Panc1 (cell line): Measurements from ENCODE around the gene ETDA. TPM values are rescaled to one million over a fixed set of nuclear protein-coding genes. Genes with fewer than 3 reads are reported as not detected.
"Not testable (repeated sequence)": the region's sequence is repeated elsewhere in the genome, so short reads cannot be mapped to it uniquely, and the experiment has no call there.

Source experiments
- ATAC-seq: fragments of 200-7000 bp; cut with Tn5 transposase; 2 replicates; pipeline ENCODE4 v1.9.1; 2020; ENCODE audit warnings: mild to moderate bottlenecking, moderate library complexity
- BruUV-seq: library from RNA; stranded (reverse); fragments of 400-500 nt; replicated peaks from 2 replicates; lab custom pipeline; 2021; lab: Mats Ljungman, UMichigan
- CTCF ChIA-PET: fragments of 300-600 bp; sonication (Branson Sonifier 250); formaldehyde crosslinking; loops from one replicate; lab custom pipeline; 2022; ENCODE audit warnings: antibody characterized with exemption; lab: Charles Lee
- POLR2A ChIA-PET: fragments of 300-600 bp; sonication (Branson Sonifier 250); formaldehyde crosslinking; loops from one replicate; lab custom pipeline; 2022; ENCODE audit warnings: antibody characterized with exemption; lab: Charles Lee
- DNase-seq: peaks from one replicate; pipeline ENCODE4 v3.0.0-alpha.2; 2010; ENCODE audit warnings: low read depth, low spot score
- H3K27ac ChIP-seq: 2 replicates; pipeline ENCODE4 v1.5.1; 2011; ENCODE audit warnings: mild to moderate bottlenecking, low read length, inconsistent platforms
- H3K27me3 ChIP-seq: fragments of 200-500 bp; sonication (Bioruptor generic); 2 replicates; pipeline ENCODE4 v1.6.0; 2014; ENCODE audit warnings: low read length, inconsistent platforms; ENCODE audit not compliant: control insufficient read depth, insufficient read depth
- H3K36me3 ChIP-seq: fragments of 200-500 bp; sonication (Bioruptor generic); 2 replicates; pipeline ENCODE4 v1.5.1; 2014; ENCODE audit warnings: inconsistent platforms, mild to moderate bottlenecking, low read length, moderate library complexity; ENCODE audit not compliant: control insufficient read depth, insufficient read depth
- H3K4me1 ChIP-seq: 2 replicates; pipeline ENCODE4 v1.5.1; 2011; ENCODE audit warnings: inconsistent platforms, mild to moderate bottlenecking, low read length, moderate library complexity; ENCODE audit not compliant: control insufficient read depth, insufficient read depth
- H3K4me3 ChIP-seq, 2 experiments: 2 replicates each; pipeline ENCODE4 v1.5.1; 2011 to 2012; ENCODE audit warnings: low read depth in 2 of 2, low read length in 2 of 2, mild to moderate bottlenecking in 2 of 2, inconsistent platforms in 1 of 2, moderate library complexity in 1 of 2
- H3K9me3 ChIP-seq: fragments of 200-500 bp; sonication (Bioruptor generic); 2 replicates; pipeline ENCODE4 v1.5.1; 2014; ENCODE audit warnings: low read depth, mild to moderate bottlenecking, inconsistent platforms, low read length, moderate library complexity; ENCODE audit not compliant: control insufficient read depth, insufficient read depth
- CTCF ChIP-seq: fragments of 450-650 bp; IDR thresholded peaks from 2 replicates; pipeline ENCODE4 v1.5.1; 2017; ENCODE audit warnings: mild to moderate bottlenecking
- POLR2AphosphoS5 ChIP-seq: IDR thresholded peaks from 2 replicates; pipeline ENCODE4 v1.6.1; 2012; ENCODE audit warnings: mild to moderate bottlenecking, low read depth, low read length, moderate library complexity
- REST ChIP-seq, 2 experiments: IDR thresholded peaks; 2 replicates each; pipeline ENCODE4 v1.6.1; 2011 to 2012; ENCODE audit warnings: low read depth in 2 of 2, control low read depth in 1 of 2, low read length in 1 of 2, mild to moderate bottlenecking in 1 of 2, moderate library complexity in 1 of 2; ENCODE audit not compliant: insufficient read depth in 1 of 2
- SIN3A ChIP-seq: IDR thresholded peaks from 2 replicates; pipeline ENCODE4 v1.6.1; 2012; ENCODE audit warnings: low read depth, mild to moderate bottlenecking, low read length, moderate library complexity, borderline replicate concordance; ENCODE audit not compliant: insufficient read depth
- TCF7L2 ChIP-seq: IDR thresholded peaks from 2 replicates; pipeline ENCODE4 v1.6.1; 2011; ENCODE audit warnings: mild to moderate bottlenecking, low read depth, low read length, inconsistent platforms
- in situ Hi-C: cut with HindIII; loops from 2 replicates; pipeline ENCODE4 v1.10.0; 2016; ENCODE audit warnings: low sequenced_read_pairs, low pct_unique_long_range_greater_than_20kb
- intact Hi-C: fragments of 100-400 bp; cut with micrococcal nuclease; formaldehyde crosslinking; loops from one replicate; pipeline ENCODE4 v1.10.0; 2022; ENCODE audit not compliant: unreplicated experiment
- total RNA-seq: library from RNA; stranded (reverse); gene quantifications from one replicate; pipeline ENCODE4 v1.2.1, GENCODE V29; 2021; ENCODE audit not compliant: unreplicated experiment

Gene ETDA
- total RNA-seq, 1 experiment from 2014 or later, result not detected

DNA sequence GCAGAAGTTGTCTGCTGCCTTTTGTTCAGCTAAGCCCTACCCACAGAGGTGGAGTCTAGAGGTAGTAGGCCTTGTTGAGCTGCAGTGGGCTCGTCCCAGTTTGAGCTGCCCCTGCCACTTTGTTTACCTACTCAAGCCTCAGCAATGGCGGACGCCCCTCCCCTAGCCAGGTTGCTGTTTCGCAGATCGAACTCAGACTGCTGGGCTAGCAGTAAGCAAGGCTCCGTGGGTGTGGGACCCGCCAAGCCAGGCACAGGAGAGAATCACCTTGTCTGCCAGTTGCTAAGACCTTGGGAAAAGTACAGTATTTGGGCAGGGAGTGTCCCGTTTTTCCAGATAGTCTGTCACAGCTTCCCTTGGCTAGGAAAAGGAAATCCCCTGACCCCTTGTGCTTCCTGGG is 11.5 kb downstream of the ETDA start:
- H3K9me3 ChIP-seq, ATAC-seq, H3K27me3 ChIP-seq, DNase-seq, H3K4me3 ChIP-seq, in situ Hi-C loops, POLR2A ChIA-PET, H3K27ac ChIP-seq, CTCF ChIA-PET, H3K4me1 ChIP-seq, intact Hi-C loops, BruUV-seq, H3K36me3 ChIP-seq: not testable (repeated sequence)

- Histone ChIP-seq H3K27ac (no peak overlapping the region), H3K36me3 (no peaks in the 10 kb centered on the region), H3K9me3 (no peaks in the 10 kb centered on the region), H3K4me1 (no peaks in the 10 kb centered on the region), H3K27me3 (no peaks in the 10 kb centered on the region), H3K4me3 (no peak overlapping the region)
- ChIA-PET POLR2A (no interaction called here), CTCF (no interaction called here)
- ATAC-seq, result no peak
- no TSS peak for BruUV-seq
- no peak for TF ChIP-seq POLR2AphosphoS5
- no peak for TF ChIP-seq SIN3A
- no peak for TF ChIP-seq CTCF
- no peak for TF ChIP-seq REST (IDR thresholded peaks at IDR 0.05; ENCODE audit: insufficient read depth in 1 of 2, low read depth in 2 of 2, low read length in 1 of 2)
- TF ChIP-seq TCF7L2, result no peak
- in situ Hi-C loops (no loop called here), intact Hi-C loops (no loop called here)
- DNase-seq, result no peak
These were observed 12.3 kb downstream of the ETDA start for GRCh38 chrX:135264206-135264605.

DNA sequence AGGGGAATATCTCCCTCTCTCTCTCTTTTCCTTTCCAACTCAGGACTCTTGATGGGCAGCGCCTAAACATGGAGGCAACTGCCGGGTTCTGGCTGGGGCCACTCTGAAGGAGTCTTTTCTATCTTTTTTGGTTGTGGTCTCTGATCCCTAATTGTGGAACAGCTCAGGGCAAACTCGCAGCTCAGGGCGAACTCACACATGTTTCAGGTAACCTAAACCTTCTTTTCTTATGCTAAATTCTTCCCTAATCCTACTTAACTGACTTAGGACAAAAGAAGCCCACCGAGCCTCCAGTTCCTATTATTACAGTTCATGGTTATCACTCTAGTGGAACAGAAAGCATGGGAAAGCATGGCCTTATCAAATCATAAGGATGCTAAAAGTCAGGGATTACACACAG is 21.3 kb downstream of the ETDA start:
- ChIA-PET POLR2A (no interaction called here), CTCF (no interaction called here)
- ATAC-seq (no peak), DNase-seq (no peak)
- no peak for TF ChIP-seq REST (IDR thresholded peaks at IDR 0.05; ENCODE audit: insufficient read depth in 1 of 2, low read depth in 2 of 2, low read length in 1 of 2)
- TF ChIP-seq CTCF, result no peak
- no peak for TF ChIP-seq SIN3A
- TF ChIP-seq TCF7L2, result no peak
- TF ChIP-seq POLR2AphosphoS5, result no peak
- in situ Hi-C loops (no loop called here), intact Hi-C loops (no loop called here)
- no peaks in the 10 kb centered on the region for H3K27me3 ChIP-seq
- no peaks in the 10 kb centered on the region for H3K4me1 ChIP-seq
- BruUV-seq, result no TSS peak
- H3K4me3 ChIP-seq, result no peak overlapping the region
- H3K27ac ChIP-seq, result no peak overlapping the region
- H3K9me3 ChIP-seq, result no peaks in the 10 kb centered on the region
- H3K36me3 ChIP-seq, result no peaks in the 10 kb centered on the region
